Epithelial cell of proximal tubule (primary cell): ENCODE data around the gene DUSP10. TPM values are rescaled to one million over a fixed set of nuclear protein-coding genes. Genes with fewer than 3 reads are reported as not detected.

Experiments
- DNase-seq: peaks from one replicate; pipeline ENCODE4 v3.0.0-alpha.2; 2011; ENCODE audit warnings: low read depth
- H3K4me3 ChIP-seq: 2 replicates; pipeline ENCODE4 v1.5.1; 2011; ENCODE audit warnings: low read depth, mild to moderate bottlenecking, low read length
- CTCF ChIP-seq: conservative IDR thresholded peaks from 2 replicates; pipeline ENCODE4 v1.5.1; 2012; ENCODE audit warnings: low read depth, mild to moderate bottlenecking, low read length
- total RNA-seq: library from RNA; depleted of rRNA; stranded (reverse); fragments of >200 nt; gene quantifications from 2 replicates; pipeline ENCODE4 v1.2.3, GENCODE V29; 2015

Gene DUSP10
- total RNA-seq, 1 donor from 2014 or later, result 14.6 TPM

GRCh38 chr1:221714227-221715152 is 27.4 kb downstream of the DUSP10 start:
- DNase-seq, result no peak
- H3K4me3 ChIP-seq, result no peak overlapping the region
- no peak for TF ChIP-seq CTCF

DNA sequence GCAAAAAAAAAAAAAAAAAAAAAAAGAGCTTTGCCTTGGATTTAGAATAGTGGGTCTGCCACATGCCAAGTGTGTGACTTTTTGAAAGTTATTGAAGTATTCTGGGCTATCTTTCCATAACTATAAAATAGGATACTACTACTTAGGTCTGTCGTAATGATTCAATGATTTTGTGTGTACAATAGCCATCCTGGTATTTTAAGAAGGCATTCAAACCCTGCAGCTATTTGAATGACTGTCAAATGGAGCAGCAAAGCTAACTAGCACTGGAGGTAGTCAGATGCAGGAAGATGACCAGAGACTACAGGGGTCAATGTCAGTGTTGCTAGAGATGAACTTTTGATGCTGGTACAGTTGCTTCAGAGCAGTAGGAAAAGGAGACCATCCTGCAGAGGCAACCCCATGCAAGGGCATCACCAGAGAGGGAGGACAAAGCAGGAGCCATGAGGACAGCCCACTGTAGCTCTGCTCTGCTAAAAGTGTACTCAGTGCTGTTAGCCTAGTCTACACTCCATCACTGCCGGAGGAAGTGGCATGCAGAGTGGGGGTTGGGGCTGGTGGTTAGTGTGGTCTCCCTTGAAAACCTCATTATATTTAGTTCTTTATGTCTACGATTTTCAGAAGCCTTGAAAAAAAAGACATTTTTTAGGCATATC is 29.0 kb downstream of the DUSP10 start:
- no peak for DNase-seq
- no peak overlapping the region for H3K4me3 ChIP-seq
- TF ChIP-seq CTCF, result no peak

- H3K4me3 ChIP-seq, result no peak overlapping the region
- TF ChIP-seq CTCF, result no peak
- DNase-seq, result no peak
Measured at GRCh38 chr1:221712198-221712684, 29.6 kb downstream of the DUSP10 start.

GRCh38 chr1:221711656-221712055 is 30.2 kb downstream of the DUSP10 start:
- H3K4me3 ChIP-seq, result no peak overlapping the region
- no peak for DNase-seq
- TF ChIP-seq CTCF, result no peak

DNA sequence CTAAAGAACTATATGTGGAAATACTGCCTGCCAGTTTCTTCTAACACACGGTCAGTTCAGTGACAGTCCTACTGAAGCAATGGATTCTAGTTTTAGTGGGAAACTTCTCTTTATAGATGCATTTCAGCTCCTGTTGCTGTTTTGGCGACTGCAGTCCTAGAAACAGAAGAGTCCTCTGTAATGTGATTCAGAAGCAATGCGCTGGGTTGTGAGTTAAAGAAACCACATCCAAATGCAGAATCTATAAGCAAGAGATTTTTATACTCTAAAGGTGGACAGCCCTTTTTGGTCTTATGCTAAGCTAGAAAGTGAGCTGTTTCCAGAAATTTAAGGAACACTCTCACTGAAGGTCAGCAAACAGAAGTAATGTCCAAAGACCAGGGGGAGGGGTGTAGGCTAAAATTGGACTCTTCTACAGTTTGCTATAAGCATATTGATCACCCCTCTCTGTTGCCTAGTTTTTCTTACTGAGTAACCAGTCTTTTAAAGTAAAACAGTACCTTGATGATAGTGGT is 30.8 kb downstream of the DUSP10 start:
- DNase-seq, result no peak
- H3K4me3 ChIP-seq, result no peak overlapping the region
- TF ChIP-seq CTCF, result no peak

- no peak for TF ChIP-seq CTCF
- DNase-seq, result no peak
- H3K4me3 ChIP-seq, result no peak overlapping the region
Measured at GRCh38 chr1:221709854-221710253, 32.0 kb downstream of the DUSP10 start.
